GM21360 (cell line): ENCODE results near the gene VANGL1.

Source experiments
- ATAC-seq: cut with Tn5 transposase; IDR thresholded peaks from one replicate; pipeline ENCODE4 v1.9.1; 2021; ENCODE audit warnings: mild to moderate bottlenecking, moderate library complexity; ENCODE audit not compliant: unreplicated experiment

The VANGL1 gene

GRCh38 chr1:115732316-115732715 lies 90.5 kb downstream of the VANGL1 start:
- no peak for ATAC-seq

- ATAC-seq = no peak
Measured at GRCh38 chr1:115740811-115741210, 99.0 kb downstream of the VANGL1 start.

GRCh38 chr1:115744646-115745275 lies 103.0 kb downstream of the VANGL1 start:
- no peak for ATAC-seq

- ATAC-seq = no peak
Measured at GRCh38 chr1:115746021-115746690, 104.4 kb downstream of the VANGL1 start.
